Peyer's patch (tissue), 4 donors: ENCODE data around the gene CBLIF. TPM values are rescaled to one million over a fixed set of nuclear protein-coding genes. Genes with fewer than 3 reads are reported as not detected.

ENCODE experiments used
- DNase-seq, 3 donors: peaks; one replicate each; pipeline ENCODE4 v3.0.0-alpha.2; 2017 to 2019
- H3K27ac ChIP-seq, 4 donors: fragments of 200-600 bp; sonication (generic); one replicate each; pipeline ENCODE4 v1.5.1; 2016 to 2019
- H3K27me3 ChIP-seq, 2 donors: fragments of 200-600 bp; sonication (generic); one replicate each; pipeline ENCODE4 v1.5.1; 2019
- H3K36me3 ChIP-seq, 3 donors: fragments of 200-600 bp; sonication (generic); one replicate each; pipeline ENCODE4 v1.5.1; 2016 to 2019
- H3K4me1 ChIP-seq, 4 donors: fragments of 200-600 bp; sonication (generic); one replicate each; pipeline ENCODE4 v1.5.1; 2016 to 2019
- H3K4me3 ChIP-seq, 4 donors: fragments of 200-600 bp; sonication (generic); 1 replicate in 3 of 4; 2 replicates in 1 of 4; pipeline ENCODE4 v1.5.1; 2016 to 2019; ENCODE audit warnings: mild to moderate bottlenecking in 1 of 4
- H3K9me3 ChIP-seq, 4 donors: fragments of 200-600 bp; sonication (generic); one replicate each; pipeline ENCODE4 v1.5.1; 2016 to 2019; ENCODE audit warnings: mild to moderate bottlenecking in 1 of 4
- CTCF ChIP-seq, 6 experiments: fragments of 450-650 bp in 4 of 6; fragments of 200-600 bp in 2 of 6; sonication (generic) in 1 of 6; IDR thresholded peaks; one replicate each; pipeline ENCODE4 v1.5.1; 2017 to 2019; ENCODE audit warnings: antibody characterized with exemption in 6 of 6, mild to moderate bottlenecking in 3 of 6, moderate library complexity in 1 of 6
- POLR2A ChIP-seq, 2 donors: fragments of 450-650 bp; IDR thresholded peaks; one replicate each; pipeline ENCODE4 v1.5.1; 2017; ENCODE audit warnings: antibody characterized with exemption in 2 of 2, mild to moderate bottlenecking in 2 of 2, moderate library complexity in 2 of 2
- total RNA-seq, 4 donors: library from RNA; depleted of rRNA; stranded (reverse); fragments of >200 nt; gene quantifications; one replicate each; pipeline ENCODE4 v1.1.0, GENCODE V29; 2016

Gene CBLIF
- total RNA-seq, 4 donors from 2014 or later = not detected

- H3K4me1 ChIP-seq = no peaks in the 10 kb centered on the region
- H3K36me3 ChIP-seq = no peaks in the 10 kb centered on the region
- H3K4me3 ChIP-seq = no peak within 1 kb of the TSS
- no peak for TF ChIP-seq CTCF (IDR thresholded peaks at IDR 0.05)
- no peak for TF ChIP-seq POLR2A (IDR thresholded peaks at IDR 0.05)
- DNase-seq = no peak
- no peaks in the 10 kb centered on the region for H3K27me3 ChIP-seq
- H3K27ac ChIP-seq = no peak within 1 kb of the TSS
- no peaks in the 10 kb centered on the region for H3K9me3 ChIP-seq
Observed at GRCh38 chr11:59878575-59878974, 33.3 kb upstream of the CBLIF start, which contains the start of gene OOSP3. Gene OOSP3, plus strand, starts transcription at chr11:59878782. Its CDS starts 27 bp downstream, at chr11:59878809.

- no peaks in the 10 kb centered on the region for H3K4me1 ChIP-seq
- TF ChIP-seq POLR2A (IDR thresholded peaks at IDR 0.05) = no peak
- TF ChIP-seq CTCF (IDR thresholded peaks at IDR 0.05) = no peak
- H3K27ac ChIP-seq = no peak overlapping the region
- H3K36me3 ChIP-seq = no peaks in the 10 kb centered on the region
- DNase-seq = no peak
- H3K27me3 ChIP-seq = no peaks in the 10 kb centered on the region
- H3K9me3 ChIP-seq = no peaks in the 10 kb centered on the region
- no peak overlapping the region for H3K4me3 ChIP-seq
Observed at GRCh38 chr11:59877784-59878183, 32.5 kb upstream of the CBLIF start.

GRCh38 chr11:59877325-59877724 is 32.0 kb upstream of the CBLIF start:
- TF ChIP-seq POLR2A (IDR thresholded peaks at IDR 0.05) (no peak), CTCF (IDR thresholded peaks at IDR 0.05) (no peak)
- Histone ChIP-seq H3K36me3 (no peaks in the 10 kb centered on the region), H3K4me3 (no peak overlapping the region), H3K27ac (no peak overlapping the region), H3K27me3 (no peaks in the 10 kb centered on the region), H3K9me3 (no peaks in the 10 kb centered on the region), H3K4me1 (no peaks in the 10 kb centered on the region)
- DNase-seq = no peak

GRCh38 chr11:59875856-59876519 is 30.7 kb upstream of the CBLIF start:
- Histone ChIP-seq H3K36me3 (no peaks in the 10 kb centered on the region), H3K4me1 (no peaks in the 10 kb centered on the region), H3K27me3 (no peaks in the 10 kb centered on the region), H3K9me3 (no peaks in the 10 kb centered on the region), H3K4me3 (no peak overlapping the region), H3K27ac (no peak overlapping the region)
- TF ChIP-seq POLR2A (IDR thresholded peaks at IDR 0.05) = no peak
- TF ChIP-seq CTCF (IDR thresholded peaks at IDR 0.05) = no peak
- no peak for DNase-seq

GRCh38 chr11:59872076-59872475 is 26.8 kb upstream of the CBLIF start:
- TF ChIP-seq CTCF (IDR thresholded peaks at IDR 0.05) (no peak), POLR2A (IDR thresholded peaks at IDR 0.05) (no peak)

More at GRCh38 chr11:59872076-59872475, 26.8 kb upstream of the CBLIF start:
- Histone ChIP-seq H3K4me3 (no peak overlapping the region), H3K9me3 (peaks cover 0 to 5% (median 0%) of the 10 kb centered on the region in 4 donors), H3K4me1 (no peaks in the 10 kb centered on the region), H3K27ac (no peak overlapping the region), H3K36me3 (no peaks in the 10 kb centered on the region), H3K27me3 (no peaks in the 10 kb centered on the region)
- DNase-seq = no peak
